GM19023 (cell line): Measurements from ENCODE around the gene RPL37A.

Source experiments
- ATAC-seq: cut with Tn5 transposase; IDR thresholded peaks from one replicate; pipeline ENCODE4 v1.9.1; 2021; ENCODE audit warnings: mild to moderate bottlenecking, moderate library complexity; ENCODE audit not compliant: unreplicated experiment

RPL37A gene

GRCh38 chr2:216546241-216546640 is 47.6 kb downstream of the RPL37A start:
- ATAC-seq, result no peak

- ATAC-seq, result no peak
Measured at GRCh38 chr2:216546641-216547403, 48.2 kb downstream of the RPL37A start.

- ATAC-seq, result no peak
Measured at GRCh38 chr2:216548901-216549331, 50.3 kb downstream of the RPL37A start.

- ATAC-seq, result no peak
Measured at GRCh38 chr2:216549926-216550690, 51.5 kb downstream of the RPL37A start.

GRCh38 chr2:216551234-216552068 is 52.8 kb downstream of the RPL37A start:
- ATAC-seq, result no peak

GRCh38 chr2:216553093-216553478 is 54.4 kb downstream of the RPL37A start:
- no peak for ATAC-seq
